MM.1S (cell line): ENCODE measurements around the gene KIRREL3.

Source experiments
- EZH2 ChIP-seq: fragments of 300-600 bp; sonication (generic); optimal IDR thresholded peaks from 2 replicates; pipeline ENCODE3; 2017; ENCODE audit warnings: low read depth, mild to moderate bottlenecking, antibody characterized with exemption, low read length, mixed read lengths
- EZH2phosphoT487 ChIP-seq: fragments of 300-600 bp; sonication (generic); IDR thresholded peaks from 2 replicates; pipeline ENCODE4 v1.6.1; 2018; ENCODE audit warnings: antibody characterized with exemption, low read length
- TF ChIP-seq, protein P1 (sequence below): fragments of 300-600 bp; sonication (generic); IDR thresholded peaks from 2 replicates; pipeline ENCODE4 v1.5.1; 2016; ENCODE audit warnings: antibody characterized with exemption, low read length, mixed read lengths

GRCh38 chr11:126892756-126893155, 107.8 kb downstream of the KIRREL3 start:
- TF ChIP-seq, protein P1, sequence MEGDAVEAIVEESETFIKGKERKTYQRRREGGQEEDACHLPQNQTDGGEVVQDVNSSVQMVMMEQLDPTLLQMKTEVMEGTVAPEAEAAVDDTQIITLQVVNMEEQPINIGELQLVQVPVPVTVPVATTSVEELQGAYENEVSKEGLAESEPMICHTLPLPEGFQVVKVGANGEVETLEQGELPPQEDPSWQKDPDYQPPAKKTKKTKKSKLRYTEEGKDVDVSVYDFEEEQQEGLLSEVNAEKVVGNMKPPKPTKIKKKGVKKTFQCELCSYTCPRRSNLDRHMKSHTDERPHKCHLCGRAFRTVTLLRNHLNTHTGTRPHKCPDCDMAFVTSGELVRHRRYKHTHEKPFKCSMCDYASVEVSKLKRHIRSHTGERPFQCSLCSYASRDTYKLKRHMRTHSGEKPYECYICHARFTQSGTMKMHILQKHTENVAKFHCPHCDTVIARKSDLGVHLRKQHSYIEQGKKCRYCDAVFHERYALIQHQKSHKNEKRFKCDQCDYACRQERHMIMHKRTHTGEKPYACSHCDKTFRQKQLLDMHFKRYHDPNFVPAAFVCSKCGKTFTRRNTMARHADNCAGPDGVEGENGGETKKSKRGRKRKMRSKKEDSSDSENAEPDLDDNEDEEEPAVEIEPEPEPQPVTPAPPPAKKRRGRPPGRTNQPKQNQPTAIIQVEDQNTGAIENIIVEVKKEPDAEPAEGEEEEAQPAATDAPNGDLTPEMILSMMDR, result no peak
- no peak for TF ChIP-seq EZH2phosphoT487
- TF ChIP-seq EZH2, result no peak
